GM19467 (cell line): ENCODE data around the gene TNFAIP1.

Experiments used
- ATAC-seq: cut with Tn5 transposase; IDR thresholded peaks from one replicate; pipeline ENCODE4 v1.9.1; 2021; ENCODE audit warnings: mild to moderate bottlenecking, moderate library complexity; ENCODE audit not compliant: unreplicated experiment

Gene TNFAIP1

DNA sequence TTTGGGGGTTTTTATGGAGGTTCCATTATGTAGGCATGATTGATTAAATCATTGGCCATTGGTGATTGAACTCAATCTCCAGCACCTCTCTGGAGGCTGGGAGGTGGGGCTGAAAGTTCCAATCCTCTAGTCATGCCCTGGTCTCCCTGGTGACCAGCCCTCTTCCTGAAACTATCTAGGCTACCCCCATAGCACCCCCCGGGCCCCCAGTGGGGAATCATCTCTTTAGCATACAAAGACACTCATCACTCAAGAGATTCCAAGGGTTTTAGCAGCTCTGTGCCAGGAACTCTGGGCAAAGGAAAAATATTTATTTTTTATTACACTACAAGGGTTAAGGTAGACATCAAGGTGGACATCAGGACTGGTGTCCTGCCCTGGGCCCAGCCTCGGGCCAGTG is 59.9 kb downstream of the TNFAIP1 start:
- no peak for ATAC-seq

DNA sequence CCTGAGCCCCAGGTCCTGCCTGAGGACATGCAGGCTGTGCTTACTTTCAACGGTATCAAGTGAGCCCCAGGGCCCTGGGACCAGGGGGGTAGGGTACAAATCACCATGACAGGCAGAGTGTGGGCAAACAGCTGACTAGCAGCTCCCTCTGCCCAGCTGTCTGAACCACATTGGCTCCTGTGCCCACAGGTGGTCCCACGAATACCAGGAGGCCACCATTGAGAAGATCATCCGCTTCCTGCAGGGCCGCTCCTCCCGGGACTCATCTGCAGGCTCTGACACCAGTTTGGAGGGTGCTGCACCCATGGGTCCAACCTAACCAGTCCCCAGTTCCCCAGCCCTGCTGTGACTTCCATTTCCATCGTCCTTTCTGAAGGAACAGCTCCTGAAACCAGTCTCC is 60.4 kb downstream of the TNFAIP1 start:
- ATAC-seq, result no peak
